Sigmoid colon (tissue), 4 donors: ENCODE data around the gene GGCT.

Source experiments
- CTCF ChIP-seq, 4 experiments: fragments of 450-650 bp in 3 of 4; fragments of 200-600 bp in 1 of 4; IDR thresholded peaks; one replicate each; pipeline ENCODE4 v1.5.1; 2016 to 2019; ENCODE audit warnings: antibody characterized with exemption in 4 of 4, mild to moderate bottlenecking in 3 of 4, moderate library complexity in 2 of 4
- EP300 ChIP-seq, 4 donors: sonication (generic); formaldehyde crosslinking; IDR thresholded peaks; one replicate each; pipeline ENCODE4 v1.6.1; 2017; ENCODE audit warnings: antibody characterized with exemption in 4 of 4

- TF ChIP-seq CTCF (IDR thresholded peaks at IDR 0.05) (no peak), EP300 (IDR thresholded peaks at IDR 0.05) (no peak)
Observed at GRCh38 chr7:30476459-30477145, 28.0 kb downstream of the GGCT start.
